ENCODE measurements around the gene PCCA.
"Not testable (repeated sequence)": the region's sequence is repeated elsewhere in the genome, so short reads cannot be mapped to it uniquely, and the experiment has no call there.

The PCCA gene

DNA sequence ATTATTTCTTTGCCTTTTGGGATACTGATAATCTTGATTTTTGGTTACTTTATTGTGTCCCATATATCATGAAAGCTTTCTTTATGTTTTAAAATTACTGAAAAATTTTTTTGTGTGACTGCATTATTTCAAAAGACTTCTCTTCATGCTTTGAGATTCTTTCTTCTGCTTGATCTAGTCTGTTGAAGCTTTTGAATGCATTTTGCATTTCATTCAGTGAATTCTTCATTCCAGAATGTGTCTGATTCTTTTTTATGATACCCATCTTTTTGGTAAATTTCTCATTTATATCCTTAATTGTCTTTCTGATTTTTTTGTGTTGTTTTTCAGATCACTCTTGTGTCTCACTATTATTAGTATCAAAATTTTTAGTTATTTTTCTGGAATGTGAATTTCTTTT lies 289.6 kb downstream of the PCCA start:
- DNase-seq, result no peak

DNA sequence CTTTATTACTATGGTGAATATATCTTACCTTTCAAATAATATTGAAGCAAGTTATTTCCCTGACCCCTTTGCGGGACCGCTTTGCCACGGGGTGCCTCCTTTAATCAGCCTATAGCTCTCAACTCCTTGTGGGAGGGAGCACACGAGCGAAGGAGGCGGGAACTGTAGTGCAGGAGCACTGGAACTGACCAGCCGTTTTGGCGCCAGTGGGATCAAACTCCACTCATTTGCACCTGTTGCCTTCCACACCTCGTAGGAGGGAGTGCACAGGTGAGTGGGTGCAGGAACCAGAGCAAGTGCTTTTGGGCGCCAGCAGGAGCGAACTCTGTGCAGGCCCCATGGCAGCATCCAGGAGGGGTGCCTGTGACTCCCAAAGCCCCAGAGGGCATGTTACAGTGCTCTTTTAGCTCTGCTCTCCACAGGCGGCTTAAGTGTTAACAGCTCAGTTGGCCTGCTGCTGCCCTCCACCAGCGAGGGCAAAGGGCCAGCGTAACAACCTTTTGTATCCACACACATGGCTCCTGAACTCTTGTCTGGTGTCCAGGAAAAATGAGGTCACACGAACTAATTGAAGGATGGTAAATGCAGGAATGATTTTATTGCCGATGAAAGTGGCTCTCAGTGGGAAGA lies 292.8 kb downstream of the PCCA start:
- no peak for DNase-seq

DNA sequence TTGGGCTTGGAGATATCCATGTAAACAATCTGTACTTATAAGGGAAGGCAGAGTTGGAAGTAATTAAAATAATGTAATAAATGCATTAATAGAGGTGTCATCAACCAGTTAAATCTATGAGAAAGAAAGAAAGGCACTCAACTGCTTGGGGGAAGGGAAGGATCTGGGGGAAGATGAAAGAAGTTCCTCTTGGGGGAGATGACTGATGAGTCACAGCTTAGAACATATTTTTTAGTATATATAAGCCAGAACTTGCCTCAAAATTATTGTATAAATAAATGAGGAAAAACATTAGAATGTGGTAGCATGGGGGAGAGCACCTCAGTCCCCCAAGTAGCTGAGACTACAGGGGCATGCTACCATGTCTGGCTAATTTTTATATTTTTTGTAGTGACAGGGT lies 293.9 kb downstream of the PCCA start:
- no peak for DNase-seq

DNA sequence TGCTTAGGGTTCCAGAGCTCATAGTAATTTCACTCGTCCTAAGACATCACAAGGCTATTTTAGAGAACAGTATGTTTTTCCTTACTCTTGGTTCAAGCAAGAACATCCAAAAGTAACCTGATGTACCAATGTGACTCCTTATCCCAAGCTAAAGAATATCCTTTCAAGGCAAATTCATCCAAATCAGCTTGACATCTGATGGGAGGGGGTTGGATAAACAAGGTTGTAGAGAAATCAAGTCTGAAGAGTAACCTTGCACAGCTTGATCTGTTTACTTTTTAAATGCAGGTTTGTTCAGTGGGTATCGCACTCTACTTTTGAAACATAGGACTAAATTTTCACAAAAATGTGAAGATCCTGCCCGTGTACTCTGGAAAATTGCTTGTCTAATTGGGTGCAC lies 298.5 kb downstream of the PCCA start:
- no peak for DNase-seq

DNA sequence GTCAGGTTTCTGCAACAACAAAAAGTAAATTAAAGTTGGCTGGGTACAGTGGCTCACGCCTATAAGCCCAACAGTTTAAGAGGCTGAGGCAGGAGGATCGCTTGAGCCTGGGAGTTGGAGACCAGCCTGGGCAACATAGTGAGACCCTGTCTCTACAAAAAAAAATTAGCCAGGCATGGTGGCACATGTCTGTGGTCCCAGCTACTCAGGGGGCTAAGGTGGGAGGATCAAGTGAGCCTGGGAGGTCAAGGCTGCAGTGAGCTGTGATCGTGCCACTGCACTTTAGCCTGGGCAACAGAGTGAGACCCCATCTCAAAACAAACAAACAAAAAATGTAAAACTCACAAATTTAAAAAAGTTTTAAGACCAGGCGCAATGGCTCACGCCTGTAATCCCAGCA lies 299.3 kb downstream of the PCCA start:
- not testable (repeated sequence) for DNase-seq

DNA sequence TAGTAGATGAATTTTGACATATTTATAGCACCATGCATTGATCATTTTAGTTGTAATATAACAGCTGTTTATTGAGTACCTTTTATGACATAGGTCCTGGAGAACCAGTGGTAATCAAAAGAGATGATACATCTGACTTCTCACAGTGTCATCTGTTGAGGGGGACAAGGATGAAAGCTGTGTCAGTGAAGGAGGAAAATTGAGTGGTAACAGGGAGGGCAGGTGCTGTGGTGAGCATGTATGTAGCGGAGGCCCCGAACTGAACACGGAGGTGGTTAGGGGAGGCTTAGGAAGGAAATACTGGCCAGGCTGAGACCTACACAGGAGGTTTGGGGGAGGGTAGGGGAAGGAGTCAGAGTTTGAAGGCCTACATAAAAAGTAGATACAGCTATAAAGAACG lies 300.0 kb downstream of the PCCA start:
- DNase-seq, result no peak

DNA sequence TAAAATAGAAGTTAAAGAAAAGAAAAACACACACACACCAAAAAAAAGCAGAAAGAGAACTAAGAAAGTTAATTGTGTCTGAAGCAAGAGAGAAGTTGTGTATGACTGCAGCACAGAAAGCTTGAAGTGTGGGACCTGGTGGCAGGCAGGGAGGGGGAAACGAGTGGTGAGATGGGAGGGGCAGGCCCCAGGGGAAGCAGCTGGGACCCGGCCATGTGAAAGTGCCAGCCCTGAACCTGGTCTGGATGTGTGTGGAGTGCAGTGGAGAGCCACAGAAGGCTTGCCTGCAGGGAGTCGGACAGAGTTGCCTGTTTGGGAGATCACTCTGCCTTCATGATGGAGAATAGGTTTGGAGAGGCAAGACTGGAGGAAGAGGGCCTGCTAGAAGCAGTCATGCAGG lies 300.7 kb downstream of the PCCA start:
- no peak for DNase-seq

DNA sequence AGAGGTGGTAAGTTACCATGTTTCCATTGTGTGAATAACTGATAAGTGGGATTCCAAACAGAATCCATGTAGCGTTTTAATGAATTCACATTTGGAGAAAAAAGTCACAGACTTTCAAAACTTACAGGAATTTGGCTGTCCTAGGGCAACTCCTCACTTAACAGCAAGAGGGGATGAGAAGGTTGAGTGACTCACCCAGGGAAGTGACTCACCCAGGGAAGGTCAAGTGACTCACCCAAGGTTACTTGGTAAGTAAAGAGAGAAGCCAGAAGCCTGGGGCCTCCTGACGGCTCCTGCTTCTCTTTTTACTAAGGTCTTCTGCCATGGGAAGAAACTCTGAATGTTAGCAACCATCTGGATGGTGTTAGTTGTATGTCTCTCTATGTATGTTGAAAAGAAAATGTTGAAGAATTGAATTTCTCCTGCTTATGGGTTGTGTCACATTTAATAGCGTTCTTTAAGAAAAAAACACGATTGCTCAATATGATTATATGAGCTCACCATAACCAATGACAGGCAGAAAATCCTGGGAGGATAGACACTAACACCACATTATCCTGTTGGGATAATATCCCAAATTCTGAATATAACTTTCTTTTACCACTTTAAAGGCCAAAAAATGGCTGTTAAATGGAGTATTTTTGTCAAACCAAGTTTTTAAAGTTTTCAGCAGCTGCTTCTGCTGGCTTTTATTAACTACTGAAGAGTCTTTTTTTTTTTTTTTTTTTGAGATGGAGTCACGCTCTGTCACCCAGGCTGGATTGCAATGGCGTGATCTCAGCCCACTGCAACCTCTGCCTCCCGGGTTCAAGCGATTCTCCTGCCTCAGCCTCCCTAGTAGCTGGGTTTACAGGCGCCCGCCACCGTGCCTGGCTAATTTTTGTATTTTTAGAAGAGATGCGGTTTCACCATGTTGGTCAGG lies 304.1 kb downstream of the PCCA start:
- peak; percentile 74 for DNase-seq

DNA sequence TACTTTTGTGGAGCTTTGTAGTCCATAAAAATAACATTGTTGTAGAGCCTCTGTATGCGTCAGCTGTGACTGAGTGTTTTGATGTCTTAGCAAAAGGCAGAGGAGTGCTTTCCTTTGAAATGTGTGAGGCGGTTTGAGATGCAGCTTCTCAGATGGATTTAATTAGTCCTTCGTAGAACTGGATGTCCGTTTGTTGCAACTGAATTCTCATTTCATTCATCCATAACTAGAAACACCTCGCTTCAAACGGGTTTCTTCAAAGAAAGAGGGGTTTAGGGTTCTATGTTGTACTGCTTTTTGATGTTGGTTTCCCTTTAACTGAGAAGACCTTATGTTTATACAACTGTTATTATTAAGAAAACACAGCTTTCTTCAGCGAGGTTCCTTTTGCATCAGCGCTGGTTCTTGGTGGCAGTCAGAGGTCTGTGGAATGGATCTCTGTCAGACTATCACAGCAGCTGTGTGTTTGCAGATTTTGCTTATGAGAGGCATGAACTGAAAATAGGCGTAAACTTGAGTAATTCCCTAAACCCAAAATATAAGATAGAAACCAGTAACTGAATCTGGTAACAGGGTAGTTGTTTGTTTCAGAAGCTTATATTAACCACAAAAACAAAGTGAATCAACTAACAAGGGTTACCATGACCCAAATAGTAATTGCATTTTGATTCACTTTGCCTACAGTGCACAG lies 305.3 kb downstream of the PCCA start:
- no peak for DNase-seq

DNA sequence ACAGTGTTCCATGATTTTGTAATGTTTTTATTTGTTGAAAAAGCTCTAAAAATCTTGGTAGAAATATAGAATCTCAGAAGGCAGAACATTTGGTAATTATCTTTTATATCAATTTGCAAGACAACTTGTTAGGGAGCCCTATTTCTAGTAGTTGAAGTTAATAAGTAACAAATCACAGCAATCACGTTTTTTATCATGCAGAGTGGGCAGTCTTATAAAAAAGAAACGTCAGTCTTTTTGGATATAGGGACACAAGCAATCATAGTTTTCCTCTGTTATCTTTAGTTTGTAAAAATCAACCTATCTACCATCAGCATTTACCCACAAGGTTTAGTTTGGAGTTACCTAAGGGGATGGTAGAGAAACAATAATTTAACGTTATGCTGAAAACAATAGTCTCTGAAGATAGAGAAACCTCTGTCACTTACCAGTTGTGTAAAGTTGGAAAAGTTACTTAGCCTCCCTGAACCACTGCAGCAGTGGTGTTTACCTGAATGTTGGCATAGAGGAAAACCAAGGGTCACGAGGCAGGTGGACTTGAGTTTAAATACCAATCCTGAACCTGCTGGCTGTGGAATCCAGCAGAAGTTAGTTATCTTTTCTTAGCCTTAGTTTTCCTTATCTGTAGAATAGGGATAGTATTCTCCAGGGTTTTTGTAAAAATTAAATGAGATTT lies 306.9 kb downstream of the PCCA start:
- DNase-seq, result no peak

DNA sequence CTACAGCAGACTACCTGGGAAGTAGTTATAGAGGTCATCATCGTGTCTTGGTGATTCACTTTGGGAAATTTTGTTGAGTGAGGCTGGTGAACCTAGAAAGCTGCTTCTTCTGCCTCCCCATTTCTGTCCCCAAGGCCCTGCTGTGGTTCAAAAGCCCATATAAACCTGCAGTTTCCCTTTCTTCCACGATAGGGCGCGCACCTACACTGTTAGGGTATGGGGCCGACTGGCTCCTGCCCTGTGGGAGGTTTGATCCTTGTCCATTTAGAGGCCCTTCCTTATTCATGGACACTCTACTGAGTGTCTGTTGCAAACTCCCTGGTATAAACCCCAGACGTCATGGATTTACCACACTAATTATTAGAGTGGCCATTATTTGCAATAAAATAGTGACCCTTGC lies 307.9 kb downstream of the PCCA start:
- DNase-seq, result no peak

DNA sequence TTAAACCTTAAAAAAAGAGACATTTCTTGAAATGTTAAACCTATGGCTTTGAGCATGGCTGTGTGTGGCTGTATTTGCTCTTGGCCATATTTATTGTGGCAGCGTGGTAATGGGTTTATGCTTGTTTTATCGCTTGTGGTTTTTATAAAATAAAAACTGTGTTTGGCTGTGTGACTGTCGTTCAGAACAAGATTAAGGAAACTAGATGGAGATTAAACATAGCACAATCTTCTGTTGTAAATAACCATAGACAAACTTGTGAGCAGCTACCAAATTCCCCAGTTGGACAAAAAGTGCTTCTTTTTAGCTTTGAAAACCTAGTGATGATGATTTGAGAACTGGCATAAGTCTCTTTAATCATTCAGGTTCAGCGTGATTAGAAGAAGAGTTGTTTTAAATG lies 308.7 kb downstream of the PCCA start:
- DNase-seq, result no peak

DNA sequence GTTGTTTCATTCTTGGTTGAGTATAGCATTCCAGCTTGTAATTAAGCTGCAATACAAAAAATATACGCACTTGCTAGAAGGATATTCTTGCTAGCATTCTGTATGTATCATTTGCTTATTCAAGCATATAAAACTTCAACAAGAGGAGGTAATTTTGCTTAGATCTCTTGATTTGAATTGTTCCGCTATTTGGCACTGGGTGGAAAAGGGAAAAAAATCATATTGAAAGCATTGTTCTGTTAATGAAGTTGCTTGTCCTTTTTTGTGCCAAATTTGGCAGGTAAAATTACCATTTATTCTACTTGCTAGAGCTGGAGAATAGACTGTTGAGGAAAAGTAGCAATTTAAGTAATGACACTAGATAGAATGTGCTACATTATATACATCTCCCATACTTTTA lies 309.5 kb downstream of the PCCA start:
- no peak for DNase-seq

DNA sequence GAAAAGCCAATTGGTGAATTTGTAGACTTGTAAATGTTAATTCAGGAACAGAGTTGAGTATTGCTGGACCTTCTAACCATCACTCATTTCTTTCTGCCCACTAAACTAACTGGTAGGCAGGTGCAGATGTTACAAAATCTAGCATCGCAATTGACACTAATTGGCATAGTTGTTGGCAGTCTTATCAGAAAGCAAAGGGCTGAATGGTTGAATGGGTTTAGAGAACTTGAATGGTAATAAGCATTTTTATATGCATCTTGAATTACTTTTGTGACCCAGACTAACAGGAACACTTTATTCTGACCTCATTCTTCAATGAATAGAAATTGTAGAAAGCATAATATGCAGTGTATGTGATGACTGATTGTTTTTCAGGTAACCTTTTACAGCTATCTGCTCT lies 310.6 kb downstream of the PCCA start:
- DNase-seq, result no peak

DNA sequence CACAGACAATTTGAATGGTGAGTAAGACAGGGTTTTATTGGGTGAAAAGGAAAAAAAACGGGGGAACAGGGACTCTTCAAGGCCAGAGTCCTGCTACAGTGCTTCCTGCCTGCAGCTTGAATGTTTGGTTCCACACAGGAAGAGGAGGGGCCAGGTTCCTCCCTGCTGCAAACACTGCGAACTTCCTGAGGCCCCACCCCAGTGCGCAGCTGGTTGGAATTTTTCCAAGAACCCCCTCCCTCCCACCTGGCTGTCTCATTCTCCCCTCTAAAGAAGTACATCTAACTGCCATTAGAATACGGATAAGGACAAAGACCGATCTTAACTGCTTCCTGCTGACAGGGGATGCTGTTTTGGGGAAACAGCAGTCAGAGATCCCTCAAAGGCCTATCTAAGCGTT lies 314.8 kb downstream of the PCCA start:
- no peak for DNase-seq

DNA sequence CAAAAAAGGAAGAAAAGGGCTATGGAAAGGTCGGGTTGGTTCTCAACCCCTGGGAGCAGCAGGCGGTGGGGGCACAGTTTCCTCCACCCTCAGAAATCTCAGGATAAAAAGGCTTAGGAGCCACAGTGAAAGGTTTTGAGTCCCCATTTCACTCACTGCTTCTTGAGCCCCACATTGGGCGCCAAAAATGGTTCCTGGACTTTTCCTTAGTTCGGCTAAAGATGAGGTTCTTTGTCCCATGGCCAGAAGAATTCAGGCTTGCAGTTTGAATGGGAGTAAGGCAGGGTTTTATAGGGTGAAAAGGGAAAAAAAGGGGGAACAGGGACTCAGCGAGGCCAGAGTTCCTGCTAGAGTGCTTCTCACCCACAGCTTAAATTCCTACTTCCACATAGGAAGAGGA lies 320.2 kb downstream of the PCCA start:
- peak; percentile 6 for DNase-seq

DNA sequence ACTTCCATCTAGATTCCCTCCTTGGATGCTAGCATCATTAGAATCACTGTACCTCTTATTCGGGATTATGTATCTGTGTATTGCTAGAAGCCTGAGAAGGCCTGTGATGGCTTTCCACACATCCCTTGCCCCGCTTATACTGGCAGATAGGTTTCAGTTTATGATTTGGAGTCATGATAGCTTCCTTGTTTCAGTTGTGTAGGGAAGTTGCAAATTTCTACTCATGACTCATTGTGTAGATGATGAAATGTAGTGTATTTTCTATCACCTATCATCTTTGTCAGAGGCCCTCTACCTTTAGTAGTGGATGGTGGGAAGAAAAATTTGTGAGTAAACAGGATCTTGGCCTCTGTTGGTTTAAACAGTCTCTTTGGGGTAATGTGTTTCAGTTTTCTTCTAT lies 334.5 kb downstream of the PCCA start:
- DNase-seq, result no peak

DNA sequence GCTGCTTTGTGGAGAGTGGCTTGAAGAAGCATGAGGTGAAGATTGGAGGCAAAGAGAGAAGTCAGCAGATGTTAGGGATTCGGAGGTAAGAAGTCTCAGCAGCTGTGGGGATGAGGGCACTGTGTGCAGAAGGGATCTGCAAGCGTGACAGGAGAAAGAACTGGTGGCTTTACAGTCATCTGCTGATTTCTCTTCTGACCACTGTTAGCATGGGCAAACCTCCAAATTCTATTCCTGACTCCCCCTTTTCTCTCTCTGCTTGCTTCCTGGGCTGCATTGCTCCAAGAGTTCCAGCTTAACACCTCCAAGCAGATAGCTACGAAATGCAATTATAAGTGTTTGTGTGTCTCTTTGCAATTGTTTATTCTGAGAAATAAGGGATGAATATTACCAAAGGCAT lies 340.1 kb downstream of the PCCA start:
- no peak for DNase-seq

DNA sequence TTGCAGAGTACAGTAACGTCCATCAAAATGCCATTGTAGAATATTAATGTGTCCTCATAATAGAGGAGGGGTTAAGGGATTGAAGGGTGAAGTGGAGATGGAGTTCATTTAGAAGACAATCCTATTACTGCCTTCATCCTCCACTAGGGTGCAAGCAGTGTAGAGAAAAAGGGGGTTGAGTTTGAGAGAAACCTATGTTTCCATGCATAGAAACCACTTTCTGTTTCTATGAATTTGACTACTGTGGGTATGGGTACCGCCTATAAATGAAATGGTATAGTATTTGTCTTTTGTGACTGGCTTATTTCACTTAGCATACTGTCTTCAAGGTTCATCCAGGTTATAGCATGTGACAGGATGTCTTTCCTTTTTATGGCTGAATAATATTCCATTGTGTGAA lies 343.7 kb downstream of the PCCA start:
- no peak for DNase-seq

DNA sequence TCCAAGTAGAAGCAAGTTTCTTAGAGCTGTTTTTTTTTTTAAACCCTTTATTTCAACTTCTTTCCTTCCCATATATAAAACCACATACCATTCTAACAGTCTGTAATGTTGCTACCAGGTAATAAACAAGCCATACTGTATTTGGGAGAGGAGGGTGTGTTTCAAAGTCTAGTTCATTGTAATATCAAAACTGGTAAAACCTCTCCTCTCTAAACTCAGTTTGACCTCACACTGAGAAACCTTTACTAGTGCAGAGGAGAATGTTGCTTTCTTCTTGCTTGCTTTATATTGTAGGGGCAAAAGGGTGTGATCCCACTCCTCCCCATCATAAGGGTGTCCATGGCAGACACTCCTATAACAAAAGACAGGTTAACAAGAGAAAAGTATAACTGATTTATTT lies 344.6 kb downstream of the PCCA start:
- no peak for DNase-seq

DNA sequence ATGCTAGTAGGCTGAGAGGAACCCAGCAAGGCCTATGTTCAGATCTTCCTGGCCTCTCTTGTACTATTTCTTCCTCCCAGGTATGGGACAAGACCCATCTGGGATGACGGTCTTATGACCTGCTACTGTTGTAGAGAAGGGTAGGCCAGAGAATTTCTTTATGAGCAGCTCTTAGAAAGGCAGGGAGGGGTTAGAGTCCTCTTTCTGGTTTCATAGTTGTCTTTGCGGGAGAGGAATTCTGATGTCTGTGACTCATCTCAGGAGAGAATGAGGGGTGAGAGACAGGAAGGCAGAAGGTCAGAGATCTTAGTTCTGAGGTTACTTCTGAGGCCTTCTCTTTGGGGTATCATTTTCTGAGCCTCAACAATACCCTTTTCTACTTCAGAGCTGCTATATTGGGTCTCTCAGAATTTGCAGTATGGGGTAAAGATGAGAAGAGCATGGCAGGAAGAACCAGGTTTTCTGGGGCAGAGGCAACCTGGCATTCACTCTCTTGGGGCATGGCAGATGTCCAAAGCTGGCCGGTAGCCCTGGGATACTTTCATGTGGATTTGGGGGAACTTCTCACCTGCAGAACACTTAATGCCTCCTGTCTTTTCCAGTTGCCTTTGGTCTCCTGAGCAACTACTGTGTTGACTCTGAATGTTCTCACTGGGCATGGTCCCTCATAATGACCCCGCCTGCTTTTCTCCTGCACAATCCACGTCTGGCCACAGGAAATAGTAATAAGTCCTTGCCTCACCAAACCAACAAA lies 345.3 kb downstream of the PCCA start:
- DNase-seq, result no peak

DNA sequence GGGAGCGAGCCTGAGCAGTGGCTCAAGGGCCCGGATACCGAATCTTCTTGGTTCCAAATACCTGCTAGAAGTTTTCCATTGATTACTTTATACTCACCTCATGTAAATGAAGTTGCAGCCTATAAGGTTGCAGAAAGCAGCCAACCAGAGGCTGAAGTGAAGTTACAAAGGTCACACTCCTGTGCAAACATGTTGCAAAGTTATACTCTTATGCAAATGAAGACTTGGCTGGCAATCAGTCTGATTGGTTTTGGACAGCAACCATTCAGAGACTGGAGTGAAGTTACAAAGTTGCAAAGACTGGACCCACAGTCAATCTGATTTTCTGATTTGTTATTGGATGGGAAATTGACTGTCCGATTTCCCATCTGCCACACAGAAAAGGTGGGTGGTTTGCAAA lies 347.2 kb downstream of the PCCA start:
- DNase-seq, result no peak
